ENCODE results near the gene YWHAE. TPM values are rescaled to one million over a fixed set of nuclear protein-coding genes. Genes with fewer than 3 reads are reported as not detected.

The YWHAE gene
- total RNA-seq (2021) (1,404 and 1,447 TPM in 2 replicates), Bru-seq, nascent RNA (percentile 98 among the genes with signal in this experiment), BruChase-seq, experiment 1, labeled RNA remaining after a 2-hour chase (percentile 98 among the genes with signal in this experiment), BruChase-seq, experiment 2, labeled RNA remaining after a 6-hour chase (percentile 99 among the genes with signal in this experiment)
- long read RNA-seq, transcript YWHAE-208 (7 exons, 1,818 nt): minor isoform, 38 of 2,021 reads
- long read RNA-seq, transcript YWHAE-212 (3 exons, 540 nt): minor isoform, 5 of 2,021 reads
- long read RNA-seq, transcript YWHAE-201 (6 exons, 2,211 nt): major isoform, 1,892 of 2,021 reads
- long read RNA-seq, partial matches to known transcripts: 38 of 2,021 reads
- long read RNA-seq, other reads (novel, unspliced or antisense): 41 of 2,021 reads

- POLR2A ChIA-PET (ENCODE audit: low non-redundant PET): interaction anchor here (0.6 to 0.7 kb wide), 3 partner anchors 11 to 1120 kb away, joined by 8 to 19 read pairs (median 14); no protein-coding TSS in a partner anchor
Observed at GRCh38 chr17:1399679-1400512, at the start of gene YWHAE. Gene YWHAE, minus strand, starts transcription at chr17:1400222. Its CDS starts 112 bp downstream, at chr17:1400110.

DNA sequence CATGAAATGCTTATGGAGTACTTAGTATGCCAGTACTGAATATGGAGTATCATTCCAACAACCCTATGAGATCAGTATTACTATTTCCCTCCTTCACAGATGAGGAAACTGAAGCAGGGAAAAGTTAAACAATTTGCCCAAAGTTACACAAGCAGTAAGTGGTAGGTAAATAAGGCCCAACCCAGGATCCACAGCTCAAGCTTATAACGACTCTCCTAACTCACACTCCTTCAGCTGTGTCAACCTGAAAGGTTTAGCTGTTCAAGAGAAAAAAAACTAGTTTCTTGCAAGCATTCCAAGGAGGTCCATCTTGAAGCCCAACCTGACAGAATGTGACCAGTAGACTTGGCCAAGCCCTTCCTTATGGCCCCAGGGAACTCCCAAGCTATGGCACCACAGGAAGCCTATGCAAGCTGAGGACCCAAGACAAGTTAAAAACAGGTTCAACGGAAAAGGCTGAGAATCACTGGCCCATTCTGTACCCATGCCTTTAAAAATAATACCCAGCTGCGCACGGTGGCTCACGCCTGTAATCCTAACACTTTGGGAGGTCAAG is 49.5 kb upstream of the YWHAE start:
- no peak for TF ChIP-seq EZH2 (IDR thresholded peaks at IDR 0.05; ENCODE audit: borderline replicate concordance, low read depth, low read length, poor library complexity, severe bottlenecking)
- TF ChIP-seq, protein P1, sequence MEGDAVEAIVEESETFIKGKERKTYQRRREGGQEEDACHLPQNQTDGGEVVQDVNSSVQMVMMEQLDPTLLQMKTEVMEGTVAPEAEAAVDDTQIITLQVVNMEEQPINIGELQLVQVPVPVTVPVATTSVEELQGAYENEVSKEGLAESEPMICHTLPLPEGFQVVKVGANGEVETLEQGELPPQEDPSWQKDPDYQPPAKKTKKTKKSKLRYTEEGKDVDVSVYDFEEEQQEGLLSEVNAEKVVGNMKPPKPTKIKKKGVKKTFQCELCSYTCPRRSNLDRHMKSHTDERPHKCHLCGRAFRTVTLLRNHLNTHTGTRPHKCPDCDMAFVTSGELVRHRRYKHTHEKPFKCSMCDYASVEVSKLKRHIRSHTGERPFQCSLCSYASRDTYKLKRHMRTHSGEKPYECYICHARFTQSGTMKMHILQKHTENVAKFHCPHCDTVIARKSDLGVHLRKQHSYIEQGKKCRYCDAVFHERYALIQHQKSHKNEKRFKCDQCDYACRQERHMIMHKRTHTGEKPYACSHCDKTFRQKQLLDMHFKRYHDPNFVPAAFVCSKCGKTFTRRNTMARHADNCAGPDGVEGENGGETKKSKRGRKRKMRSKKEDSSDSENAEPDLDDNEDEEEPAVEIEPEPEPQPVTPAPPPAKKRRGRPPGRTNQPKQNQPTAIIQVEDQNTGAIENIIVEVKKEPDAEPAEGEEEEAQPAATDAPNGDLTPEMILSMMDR (conservative IDR thresholded peaks at IDR 0.05; ENCODE audit: low read depth, low read length): no peak
- no peak overlapping the region for H3K4me3 ChIP-seq (ENCODE audit: low read depth, low read length, poor library complexity, severe bottlenecking)
- no peaks in the 10 kb centered on the region for H3K27me3 ChIP-seq (replicated peaks; ENCODE audit: insufficient read depth, low read depth, low read length, poor library complexity)
- peaks cover 3% of the 10 kb centered on the region for H3K4me1 ChIP-seq (ENCODE audit: insufficient read depth, low read length, poor library complexity, severe bottlenecking)
- peaks cover 15% of the 10 kb centered on the region for H3K36me3 ChIP-seq (ENCODE audit: insufficient read depth, low read length, poor library complexity, severe bottlenecking)
- ChIA-PET CTCF (no interaction called here), POLR2A (ENCODE audit: low non-redundant PET) (interaction anchor here (1.5 kb wide), 1 partner anchor 67 kb away, joined by 3 read pairs; the partner anchor contains the start of gene INPP5K)
- BruUV-seq (replicated peaks): no TSS peak
- H3K9me3 ChIP-seq (ENCODE audit: low read depth, low read length, poor library complexity, severe bottlenecking): no peaks in the 10 kb centered on the region
- intact Hi-C loops (cut with micrococcal nuclease; ENCODE audit: unreplicated experiment): no loop called here
- no peak for DNase-seq (ENCODE audit: low spot score)
- no peak overlapping the region for H3K27ac ChIP-seq (ENCODE audit: low read depth, low read length, poor library complexity, severe bottlenecking)

More at GRCh38 chr17:1399679-1400512, at the start of gene YWHAE:
- no peak for TF ChIP-seq EZH2 (IDR thresholded peaks at IDR 0.05; ENCODE audit: borderline replicate concordance, low read depth, low read length, poor library complexity, severe bottlenecking)
- Histone ChIP-seq H3K9me3 (ENCODE audit: low read depth, low read length, poor library complexity, severe bottlenecking) (no peaks in the 10 kb centered on the region), H3K36me3 (ENCODE audit: insufficient read depth, low read length, poor library complexity, severe bottlenecking) (peaks cover 18% of the 10 kb centered on the region), H3K4me1 (ENCODE audit: insufficient read depth, low read length, poor library complexity, severe bottlenecking) (peaks cover 16% of the 10 kb centered on the region), H3K27me3 (replicated peaks; ENCODE audit: insufficient read depth, low read depth, low read length, poor library complexity) (no peaks in the 10 kb centered on the region), H3K27ac (ENCODE audit: low read depth, low read length, poor library complexity, severe bottlenecking) (peak within 1 kb of the TSS; percentile 98), H3K4me3 (ENCODE audit: low read depth, low read length, poor library complexity, severe bottlenecking) (peak within 1 kb of the TSS; percentile 97)
- CTCF ChIA-PET: interaction anchor here (1.3 kb wide), 1 partner anchor 35 kb away, joined by 3 read pairs; no protein-coding TSS in a partner anchor
- intact Hi-C loops (cut with micrococcal nuclease; ENCODE audit: unreplicated experiment): no loop called here
- peak; percentile 99 for DNase-seq (ENCODE audit: low spot score)
- BruUV-seq (replicated peaks): no TSS peak

DNA sequence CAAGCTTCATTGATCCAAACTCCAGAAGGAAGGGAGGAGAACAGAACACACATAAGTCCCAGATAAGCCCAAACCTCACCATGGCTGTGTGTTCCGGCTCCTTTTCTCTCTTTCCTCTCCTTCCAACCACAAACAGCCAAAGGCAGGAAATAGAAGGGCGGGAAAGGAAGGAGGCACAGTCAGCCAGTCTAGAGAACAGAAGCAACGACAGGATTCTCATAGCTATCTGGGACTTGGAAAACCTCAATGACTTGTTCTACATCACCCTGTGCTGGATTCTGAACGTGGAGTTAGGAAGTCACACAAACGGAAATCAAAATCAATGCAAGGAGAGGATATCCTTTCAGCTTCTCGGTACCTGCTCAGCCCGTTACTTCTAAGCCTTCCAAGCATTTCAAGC is 47.0 kb upstream of the YWHAE start:
- ChIA-PET POLR2A (ENCODE audit: low non-redundant PET) (no interaction called here), CTCF (interaction anchor here (0.6 kb wide), 1 partner anchor 82 kb away, joined by 3 read pairs; no protein-coding TSS in a partner anchor)
- peaks cover 3% of the 10 kb centered on the region for H3K36me3 ChIP-seq (ENCODE audit: insufficient read depth, low read length, poor library complexity, severe bottlenecking)

More for the DNA sequence above, 47.0 kb upstream of the YWHAE start:
- H3K27ac ChIP-seq (ENCODE audit: low read depth, low read length, poor library complexity, severe bottlenecking): no peak overlapping the region
- no peaks in the 10 kb centered on the region for H3K9me3 ChIP-seq (ENCODE audit: low read depth, low read length, poor library complexity, severe bottlenecking)
- DNase-seq (ENCODE audit: low spot score): no peak
- no TSS peak for BruUV-seq (replicated peaks)
- no peak for TF ChIP-seq EZH2 (IDR thresholded peaks at IDR 0.05; ENCODE audit: borderline replicate concordance, low read depth, low read length, poor library complexity, severe bottlenecking)
- TF ChIP-seq, protein P1 (conservative IDR thresholded peaks at IDR 0.05; ENCODE audit: low read depth, low read length): no peak
- no peaks in the 10 kb centered on the region for H3K4me1 ChIP-seq (ENCODE audit: insufficient read depth, low read length, poor library complexity, severe bottlenecking)
- intact Hi-C loops (cut with micrococcal nuclease; ENCODE audit: unreplicated experiment): no loop called here
- no peak overlapping the region for H3K4me3 ChIP-seq (ENCODE audit: low read depth, low read length, poor library complexity, severe bottlenecking)
- H3K27me3 ChIP-seq (replicated peaks; ENCODE audit: insufficient read depth, low read depth, low read length, poor library complexity): no peaks in the 10 kb centered on the region

Data from A673 (cell line).